Measurements from ENCODE around the gene ABI3. TPM values are rescaled to one million over a fixed set of nuclear protein-coding genes. Genes with fewer than 3 reads are reported as not detected.

Gene ABI3
- total and polyA plus RNA-seq, 4 experiments from 2014 or later = 9.5 to 24.5 (median 12.9) TPM

DNA sequence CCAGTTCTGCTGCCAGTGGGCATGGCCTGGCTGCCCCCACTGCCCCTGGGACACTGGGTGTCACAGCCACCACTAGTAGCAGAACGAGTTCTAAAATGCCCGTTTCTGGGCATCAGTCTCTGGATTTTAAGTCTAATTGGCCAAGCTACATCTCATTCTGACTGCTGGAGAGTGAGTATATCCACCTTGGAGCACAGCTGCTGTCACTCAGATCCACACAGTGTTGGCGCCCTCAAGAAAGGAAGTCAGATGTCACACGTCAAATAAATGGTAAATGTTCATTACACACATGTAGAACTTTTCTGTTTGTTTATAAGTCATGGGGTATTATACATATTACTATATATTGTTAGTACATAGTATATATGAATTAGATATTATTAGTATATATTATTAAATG, 19.6 kb upstream of the ABI3 start:
- CTCF ChIA-PET (ENCODE audit: partially characterized antibody) = interaction anchor here (0.7 to 5.5 kb wide), 9 partner anchors 10 to 298 kb away, joined by 3 to 120 read pairs (median 13); partner anchors contain the start of genes ABI3, ATP5MC1, GNGT2 and PHOSPHO1
- Mint-ChIP-seq H3K27ac (peak overlapping the region in 6 of 7 donors; percentile 2 to 99 (median 64)), H3K27me3 (peaks cover 0 to 6% of the 10 kb centered on the region in 2 donors), H3K36me3 (peaks cover 0 to 14% of the 10 kb centered on the region in 2 donors), H3K9me3 (peaks cover 0 to 15% (median 1%) of the 10 kb centered on the region in 8 donors), H3K4me1 (peaks cover 10 to 45% (median 20%) of the 10 kb centered on the region in 4 donors), H3K4me3 (peak overlapping the region in 2 of 8 donors; percentile 36 to 59)
- POLR2A ChIA-PET (ENCODE audit: partially characterized antibody) = interaction anchor here (1.1 to 8.3 kb wide), 6 partner anchors 10 to 169 kb away, joined by 5 to 169 read pairs (median 23); partner anchors contain the start of genes ABI3, GNGT2 and PHOSPHO1
- no peaks in the 10 kb centered on the region for H3K27me3 ChIP-seq (ENCODE audit: insufficient read depth, low read length)
- H3K4me3 ChIP-seq (ENCODE audit: low read length in 2 of 2) = no peak overlapping the region
- H3K36me3 ChIP-seq (ENCODE audit: insufficient read depth, low read length) = no peaks in the 10 kb centered on the region
- peaks cover 15% of the 10 kb centered on the region for H3K4me1 ChIP-seq (ENCODE audit: insufficient read depth, low read length)
- no peak overlapping the region for H3K27ac ChIP-seq (ENCODE audit: low read depth, low read length)
- H3K9me3 ChIP-seq (ENCODE audit: control insufficient read depth in 1 of 2, low read length in 2 of 2) = no peaks in the 10 kb centered on the region
- DNase-seq = no peak
- intact Hi-C loops (cut with micrococcal nuclease) = loop anchor here (5.0 kb wide), 2 partner anchors 299 to 1144 kb away; partner anchors contain the start of genes ATP5MC1 and NFE2L1

DNA sequence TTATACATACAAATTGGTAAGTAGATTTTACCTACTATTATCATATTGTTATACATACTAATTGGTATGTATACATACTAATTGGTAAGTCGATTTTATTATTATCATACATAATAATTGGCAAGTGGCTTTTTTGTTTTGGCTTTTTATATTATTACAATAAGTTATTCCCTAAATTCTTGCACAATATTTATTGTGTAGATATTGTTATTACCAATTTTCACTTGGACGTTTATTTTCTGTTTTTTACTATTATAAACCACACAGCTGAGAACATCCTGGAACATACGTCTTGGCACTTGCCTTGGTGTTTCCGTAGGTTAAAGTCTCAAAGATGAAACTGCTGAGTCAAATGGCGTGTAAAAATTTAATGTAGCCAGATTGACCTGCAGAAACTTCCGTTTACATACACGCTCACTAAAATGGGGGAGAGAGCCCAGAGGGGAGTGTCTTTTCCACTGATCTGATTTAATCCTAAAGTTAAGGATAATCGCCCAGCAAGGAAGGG, 19.0 kb upstream of the ABI3 start:
- intact Hi-C loops (cut with micrococcal nuclease) = loop anchor here (5.0 kb wide), 2 partner anchors 299 to 1144 kb away; partner anchors contain the start of genes ATP5MC1 and NFE2L1
- peaks cover 10 to 45% (median 20%) of the 10 kb centered on the region in 4 donors for H3K4me1 Mint-ChIP-seq
- POLR2A ChIA-PET (ENCODE audit: partially characterized antibody) = interaction anchor here (0.6 to 8.3 kb wide), 14 partner anchors 10 to 1318 kb away, joined by 3 to 169 read pairs (median 6); partner anchors contain the start of genes ABI3, ATP5MC1, GNGT2 and PHOSPHO1
- no peaks in the 10 kb centered on the region for H3K27me3 ChIP-seq (ENCODE audit: insufficient read depth, low read length)
- peak overlapping the region; percentile 86 for H3K27ac ChIP-seq (ENCODE audit: low read depth, low read length)
- no peak for DNase-seq
- no peaks in the 10 kb centered on the region for H3K36me3 ChIP-seq (ENCODE audit: insufficient read depth, low read length)
- H3K4me3 Mint-ChIP-seq = peak overlapping the region; percentile 89 to 99 (median 91)
- H3K27ac Mint-ChIP-seq = peak overlapping the region; percentile 95 to 100 (median 97)
- H3K9me3 Mint-ChIP-seq = peaks cover 0 to 13% (median 0%) of the 10 kb centered on the region in 8 donors
- CTCF ChIA-PET (ENCODE audit: partially characterized antibody) = interaction anchor here (0.9 to 5.5 kb wide), 9 partner anchors 9 to 299 kb away, joined by 3 to 120 read pairs (median 15); partner anchors contain the start of genes ABI3, ATP5MC1, GNGT2 and PHOSPHO1
- H3K9me3 ChIP-seq (ENCODE audit: control insufficient read depth in 1 of 2, low read length in 2 of 2) = no peaks in the 10 kb centered on the region
- H3K27me3 Mint-ChIP-seq = peaks cover 0 to 6% of the 10 kb centered on the region in 2 donors
- peaks cover 15% of the 10 kb centered on the region for H3K4me1 ChIP-seq (ENCODE audit: insufficient read depth, low read length)
- H3K36me3 Mint-ChIP-seq = peaks cover 0 to 14% of the 10 kb centered on the region in 2 donors
- H3K4me3 ChIP-seq (ENCODE audit: low read length in 2 of 2) = peak overlapping the region; percentile 48 to 65

DNA sequence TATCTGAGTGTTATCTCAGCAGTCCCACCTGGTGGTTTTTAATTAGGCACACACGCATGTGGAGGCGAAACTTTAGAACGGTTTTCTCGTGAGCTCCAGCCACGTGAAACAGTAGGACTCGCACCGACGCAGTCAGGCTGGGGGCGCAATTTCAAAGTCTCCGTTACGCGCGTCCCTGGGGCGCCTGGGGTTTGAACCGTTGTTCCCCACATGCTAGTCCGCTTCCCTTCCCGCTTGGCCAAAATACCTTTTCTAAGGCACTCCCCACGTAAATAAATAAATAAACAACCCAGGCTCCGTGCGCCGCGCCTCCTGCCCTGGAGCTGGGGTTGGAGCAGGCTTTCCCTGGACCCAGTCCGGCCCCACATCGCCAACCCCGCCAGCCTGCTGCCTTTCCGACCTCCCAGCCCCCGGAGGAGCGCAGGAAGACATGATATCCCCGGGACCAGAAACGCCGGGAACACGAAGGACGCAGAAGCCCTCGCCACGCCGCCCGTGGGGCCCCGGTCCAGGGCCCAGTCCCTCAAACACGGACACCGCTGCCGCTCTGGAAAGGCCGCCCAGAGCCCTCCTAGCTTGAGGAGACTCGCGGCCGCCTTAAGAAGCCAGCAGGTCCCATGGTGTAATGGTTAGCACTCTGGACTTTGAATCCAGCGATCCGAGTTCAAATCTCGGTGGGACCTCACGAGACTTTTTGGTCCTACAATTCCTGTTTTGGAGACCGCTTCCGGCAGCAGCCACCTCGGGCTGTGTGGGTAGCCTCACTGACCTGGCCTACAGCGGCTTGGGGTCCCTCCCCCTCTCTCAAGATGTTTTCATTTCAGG, 18.4 kb upstream of the ABI3 start:
- H3K4me1 ChIP-seq (ENCODE audit: insufficient read depth, low read length) = peaks cover 15% of the 10 kb centered on the region
- ChIA-PET CTCF (ENCODE audit: partially characterized antibody) (interaction anchor here (0.6 to 5.5 kb wide), 11 partner anchors 8 to 299 kb away, joined by 3 to 120 read pairs (median 13); partner anchors contain the start of genes ABI3, ATP5MC1, GNGT2 and PHOSPHO1), POLR2A (ENCODE audit: partially characterized antibody) (interaction anchor here (0.6 to 8.3 kb wide), 20 partner anchors 9 to 1319 kb away, joined by 3 to 169 read pairs (median 5); partner anchors contain the start of genes ABI3, ATP5MC1, GNGT2 and PHOSPHO1)
- peak; percentile 85 to 95 (median 91) for DNase-seq
- Mint-ChIP-seq H3K27me3 (peaks cover 0 to 6% of the 10 kb centered on the region in 2 donors), H3K4me1 (peaks cover 10 to 45% (median 20%) of the 10 kb centered on the region in 4 donors), H3K9me3 (peaks cover 0 to 13% (median 0%) of the 10 kb centered on the region in 8 donors), H3K36me3 (peaks cover 0 to 14% of the 10 kb centered on the region in 2 donors), H3K4me3 (peak overlapping the region; percentile 89 to 99 (median 91)), H3K27ac (peak overlapping the region; percentile 95 to 100 (median 97))
- H3K27me3 ChIP-seq (ENCODE audit: insufficient read depth, low read length) = no peaks in the 10 kb centered on the region
- intact Hi-C loops (cut with micrococcal nuclease) = loop anchor here (1.0 to 5.0 kb wide), 8 partner anchors 12 to 1145 kb away; partner anchors contain the start of genes ATP5MC1, KAT7, NFE2L1 and ZNF652
- no peaks in the 10 kb centered on the region for H3K36me3 ChIP-seq (ENCODE audit: insufficient read depth, low read length)
- H3K4me3 ChIP-seq (ENCODE audit: low read length in 2 of 2) = peak overlapping the region; percentile 48 to 65
- H3K27ac ChIP-seq (ENCODE audit: low read depth, low read length) = peak overlapping the region; percentile 86
- H3K9me3 ChIP-seq (ENCODE audit: control insufficient read depth in 1 of 2, low read length in 2 of 2) = no peaks in the 10 kb centered on the region

DNA sequence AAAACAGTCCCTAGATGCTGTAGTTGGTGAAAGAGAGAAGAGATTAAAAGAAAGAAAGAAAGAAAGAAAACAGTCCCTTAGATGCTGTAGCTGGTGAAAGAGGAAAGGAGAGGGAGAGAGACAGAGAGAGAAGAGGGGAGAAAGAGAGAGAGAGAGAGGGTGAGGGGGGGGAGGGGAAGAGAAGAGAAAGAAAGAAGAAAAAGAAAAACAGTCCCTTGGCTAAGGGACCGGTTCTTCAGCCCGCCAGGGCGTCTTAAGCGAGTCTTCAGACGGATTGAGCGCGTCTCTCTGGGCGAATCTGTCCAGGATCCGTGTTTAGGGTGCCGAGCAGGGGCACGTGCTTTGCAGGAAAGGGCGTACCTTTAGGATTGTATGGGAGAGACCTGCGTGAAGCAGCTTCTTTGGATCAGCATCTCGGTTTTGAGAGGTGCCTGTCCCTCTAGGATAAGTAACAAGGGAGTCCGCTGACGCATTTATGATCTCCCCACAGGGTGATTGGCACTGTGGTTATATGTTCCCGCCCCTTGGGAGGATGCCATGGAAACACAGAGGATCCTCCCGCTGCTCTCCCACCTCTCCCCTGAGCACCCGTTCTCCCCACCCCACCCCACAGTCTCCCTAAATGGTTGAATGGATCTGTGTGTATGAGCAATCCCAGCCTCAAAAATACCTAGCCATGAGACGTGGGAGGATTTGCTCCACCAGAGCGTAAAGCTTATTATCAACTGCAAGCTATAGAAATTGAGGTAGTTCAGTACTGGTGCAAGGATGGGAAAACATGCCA, 16.8 kb upstream of the ABI3 start:
- H3K4me1 ChIP-seq (ENCODE audit: insufficient read depth, low read length) = peaks cover 15% of the 10 kb centered on the region
- Mint-ChIP-seq H3K36me3 (peaks cover 0 to 14% of the 10 kb centered on the region in 2 donors), H3K27ac (peak overlapping the region; percentile 95 to 100 (median 97)), H3K4me1 (peaks cover 10 to 45% (median 20%) of the 10 kb centered on the region in 4 donors), H3K27me3 (peaks cover 0 to 6% of the 10 kb centered on the region in 2 donors), H3K9me3 (peaks cover 0 to 13% (median 0%) of the 10 kb centered on the region in 8 donors), H3K4me3 (peak overlapping the region; percentile 89 to 99 (median 91))
- H3K27me3 ChIP-seq (ENCODE audit: insufficient read depth, low read length) = no peaks in the 10 kb centered on the region
- no peaks in the 10 kb centered on the region for H3K9me3 ChIP-seq (ENCODE audit: control insufficient read depth in 1 of 2, low read length in 2 of 2)
- ChIA-PET CTCF (ENCODE audit: partially characterized antibody) (interaction anchor here (0.6 to 5.5 kb wide), 6 partner anchors 10 to 34 kb away, joined by 3 to 120 read pairs (median 16); partner anchors contain the start of gene PHOSPHO1), POLR2A (ENCODE audit: partially characterized antibody) (interaction anchor here (1.3 to 8.3 kb wide), 11 partner anchors 7 to 286 kb away, joined by 3 to 169 read pairs (median 5); partner anchors contain the start of genes ABI3, GNGT2, SNF8 and UBE2Z)
- H3K4me3 ChIP-seq (ENCODE audit: low read length in 2 of 2) = peak overlapping the region; percentile 48 to 65
- DNase-seq = peak in 2 of 5 donors; percentile 17 to 21
- intact Hi-C loops (cut with micrococcal nuclease) = loop anchor here (1.0 to 5.0 kb wide), 3 partner anchors 17 to 1146 kb away; partner anchors contain the start of genes ABI3, ATP5MC1, GNGT2 and NFE2L1
- H3K27ac ChIP-seq (ENCODE audit: low read depth, low read length) = peak overlapping the region; percentile 86
- no peaks in the 10 kb centered on the region for H3K36me3 ChIP-seq (ENCODE audit: insufficient read depth, low read length)

DNA sequence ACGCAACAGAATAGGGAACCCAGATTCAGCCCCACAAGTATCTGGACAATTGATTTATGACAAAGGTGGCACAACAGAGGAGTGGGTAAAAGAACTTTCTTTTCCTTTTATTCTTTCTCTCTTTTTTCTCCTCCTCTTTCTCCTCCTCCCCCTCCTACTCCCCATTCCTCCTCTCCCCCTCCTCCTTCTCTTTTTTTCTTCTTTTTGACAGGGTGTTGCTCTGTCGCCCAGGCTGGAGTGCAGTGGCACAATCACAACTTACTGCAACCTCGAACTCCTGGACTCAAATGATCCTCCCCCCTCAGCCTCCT, 16.3 kb upstream of the ABI3 start:
- Mint-ChIP-seq H3K9me3 (peaks cover 0 to 13% (median 0%) of the 10 kb centered on the region in 8 donors), H3K36me3 (peaks cover 0 to 14% of the 10 kb centered on the region in 2 donors), H3K4me1 (peaks cover 10 to 45% (median 20%) of the 10 kb centered on the region in 4 donors), H3K4me3 (peak overlapping the region; percentile 54 to 99 (median 90)), H3K27me3 (peaks cover 0 to 6% of the 10 kb centered on the region in 2 donors), H3K27ac (peak overlapping the region in 6 of 7 donors; percentile 20 to 99 (median 96))
- Histone ChIP-seq H3K4me1 (ENCODE audit: insufficient read depth, low read length) (peaks cover 15% of the 10 kb centered on the region), H3K9me3 (ENCODE audit: control insufficient read depth in 1 of 2, low read length in 2 of 2) (no peaks in the 10 kb centered on the region), H3K4me3 (ENCODE audit: low read length in 2 of 2) (no peak overlapping the region), H3K36me3 (ENCODE audit: insufficient read depth, low read length) (no peaks in the 10 kb centered on the region), H3K27me3 (ENCODE audit: insufficient read depth, low read length) (no peaks in the 10 kb centered on the region), H3K27ac (ENCODE audit: low read depth, low read length) (no peak overlapping the region)
- CTCF ChIA-PET (ENCODE audit: partially characterized antibody) = interaction anchor here (0.6 to 5.5 kb wide), 4 partner anchors 9 to 34 kb away, joined by 3 to 120 read pairs (median 12); partner anchors contain the start of gene PHOSPHO1
- intact Hi-C loops (cut with micrococcal nuclease) = loop anchor here (5.0 kb wide), 2 partner anchors 302 to 1147 kb away; partner anchors contain the start of genes ATP5MC1 and NFE2L1
- DNase-seq = no peak
- POLR2A ChIA-PET (ENCODE audit: partially characterized antibody) = interaction anchor here (3.4 to 8.3 kb wide), 3 partner anchors 20 to 32 kb away, joined by 24 to 169 read pairs (median 82); partner anchors contain the start of genes ABI3 and GNGT2

DNA sequence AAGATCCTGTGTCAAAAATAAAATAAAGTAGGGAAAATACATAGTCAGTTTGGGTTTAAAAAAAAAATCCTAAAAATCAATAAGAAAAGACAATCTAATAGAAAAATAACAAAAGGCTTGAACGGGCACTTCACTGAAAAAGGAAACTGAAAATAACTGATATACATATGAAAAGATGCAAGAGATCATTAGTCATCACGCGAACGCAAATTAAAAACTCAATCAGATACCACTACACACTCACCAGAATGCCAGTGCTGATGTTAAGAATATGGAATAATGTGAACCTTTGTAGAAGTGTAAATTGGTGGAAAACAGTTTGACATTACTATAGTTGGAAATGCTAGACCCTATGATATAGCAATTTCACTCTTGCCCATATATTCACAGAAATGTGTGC, 14.8 kb upstream of the ABI3 start:
- Mint-ChIP-seq H3K27me3 (peaks cover 0 to 6% of the 10 kb centered on the region in 2 donors), H3K9me3 (peaks cover 0 to 15% (median 0%) of the 10 kb centered on the region in 8 donors), H3K36me3 (peaks cover 0 to 14% of the 10 kb centered on the region in 2 donors), H3K4me1 (peaks cover 10 to 36% (median 15%) of the 10 kb centered on the region in 4 donors), H3K4me3 (no peak overlapping the region), H3K27ac (peak overlapping the region in 2 of 7 donors; percentile 55 to 66)
- H3K27me3 ChIP-seq (ENCODE audit: insufficient read depth, low read length) = no peaks in the 10 kb centered on the region
- CTCF ChIA-PET (ENCODE audit: partially characterized antibody) = no interaction called here
- H3K4me3 ChIP-seq (ENCODE audit: low read length in 2 of 2) = no peak overlapping the region
- intact Hi-C loops (cut with micrococcal nuclease) = no loop called here
- H3K9me3 ChIP-seq (ENCODE audit: control insufficient read depth in 1 of 2, low read length in 2 of 2) = no peaks in the 10 kb centered on the region
- POLR2A ChIA-PET (ENCODE audit: partially characterized antibody) = interaction anchor here (6.1 to 8.3 kb wide), 2 partner anchors 18 to 30 kb away, joined by 82 to 169 read pairs; partner anchors contain the start of genes ABI3 and GNGT2
- peaks cover 14% of the 10 kb centered on the region for H3K4me1 ChIP-seq (ENCODE audit: insufficient read depth, low read length)
- DNase-seq = no peak
- no peaks in the 10 kb centered on the region for H3K36me3 ChIP-seq (ENCODE audit: insufficient read depth, low read length)
- no peak overlapping the region for H3K27ac ChIP-seq (ENCODE audit: low read depth, low read length)
